ENCODE results near the gene PPP3CB.

DNA sequence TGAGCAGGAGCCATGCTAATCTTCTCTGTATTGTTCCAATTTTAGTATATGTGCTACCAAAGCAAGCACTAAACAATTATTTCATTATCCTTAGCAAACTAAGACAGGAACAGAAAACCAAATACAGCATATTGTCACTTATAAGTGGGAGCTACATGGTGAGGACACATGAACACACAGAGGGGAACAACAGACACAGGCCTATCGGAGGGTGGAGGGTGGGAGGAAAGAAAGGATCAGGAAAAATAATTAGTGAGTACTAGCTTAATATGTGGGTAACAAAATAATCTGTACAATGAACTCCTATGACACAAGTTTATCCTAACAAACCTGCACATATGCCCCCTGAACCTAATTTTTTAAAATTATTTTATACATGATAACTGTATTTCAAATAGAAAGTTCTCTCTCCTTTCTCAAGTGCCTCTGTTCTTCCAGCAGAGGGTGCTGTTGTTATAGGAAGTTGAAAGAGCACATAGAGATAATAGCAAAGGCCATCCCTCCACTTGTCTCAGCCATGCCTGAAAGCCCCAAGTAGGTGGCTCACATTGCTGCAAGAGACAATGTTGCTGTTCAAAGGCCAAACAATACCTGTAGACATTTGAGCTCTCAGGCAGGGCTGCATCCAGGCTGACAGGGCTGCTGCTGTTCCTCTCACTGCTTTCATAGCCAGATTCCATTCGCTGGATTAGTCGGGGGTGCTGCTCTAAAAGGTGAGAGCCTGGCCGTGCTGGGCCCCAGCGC is 33.4 kb upstream of the PPP3CB start:
- TF ChIP-seq, protein P1, sequence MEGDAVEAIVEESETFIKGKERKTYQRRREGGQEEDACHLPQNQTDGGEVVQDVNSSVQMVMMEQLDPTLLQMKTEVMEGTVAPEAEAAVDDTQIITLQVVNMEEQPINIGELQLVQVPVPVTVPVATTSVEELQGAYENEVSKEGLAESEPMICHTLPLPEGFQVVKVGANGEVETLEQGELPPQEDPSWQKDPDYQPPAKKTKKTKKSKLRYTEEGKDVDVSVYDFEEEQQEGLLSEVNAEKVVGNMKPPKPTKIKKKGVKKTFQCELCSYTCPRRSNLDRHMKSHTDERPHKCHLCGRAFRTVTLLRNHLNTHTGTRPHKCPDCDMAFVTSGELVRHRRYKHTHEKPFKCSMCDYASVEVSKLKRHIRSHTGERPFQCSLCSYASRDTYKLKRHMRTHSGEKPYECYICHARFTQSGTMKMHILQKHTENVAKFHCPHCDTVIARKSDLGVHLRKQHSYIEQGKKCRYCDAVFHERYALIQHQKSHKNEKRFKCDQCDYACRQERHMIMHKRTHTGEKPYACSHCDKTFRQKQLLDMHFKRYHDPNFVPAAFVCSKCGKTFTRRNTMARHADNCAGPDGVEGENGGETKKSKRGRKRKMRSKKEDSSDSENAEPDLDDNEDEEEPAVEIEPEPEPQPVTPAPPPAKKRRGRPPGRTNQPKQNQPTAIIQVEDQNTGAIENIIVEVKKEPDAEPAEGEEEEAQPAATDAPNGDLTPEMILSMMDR (IDR thresholded peaks at IDR 0.05): peak; percentile 73 to 91 (median 85)
- TF ChIP-seq POLR2A (IDR thresholded peaks at IDR 0.05): no peak
